Muscle of leg (tissue), 11 donors: ENCODE data around the gene NRL. TPM values are rescaled to one million over a fixed set of nuclear protein-coding genes. Genes with fewer than 3 reads are reported as not detected.
"Not testable (repeated sequence)": the region's sequence is repeated elsewhere in the genome, so short reads cannot be mapped to it uniquely, and the experiment has no call there.

Source experiments
- DNase-seq: peaks from one replicate; pipeline ENCODE4 v3.0.0; 2013
- H3K27ac ChIP-seq: one replicate; pipeline ENCODE4 v1.5.1; 2013; ENCODE audit warnings: mild to moderate bottlenecking, low read length, control low read depth
- H3K27me3 ChIP-seq: one replicate; pipeline ENCODE4 v1.6.1; 2013; ENCODE audit warnings: low read length; ENCODE audit not compliant: control insufficient read depth, insufficient read depth
- H3K36me3 ChIP-seq: one replicate; pipeline ENCODE4 v1.6.1; 2013; ENCODE audit warnings: low read length; ENCODE audit not compliant: control insufficient read depth, insufficient read depth
- H3K4me1 ChIP-seq: one replicate; pipeline ENCODE4 v1.6.1; 2013; ENCODE audit warnings: low read length; ENCODE audit not compliant: control insufficient read depth, insufficient read depth
- H3K4me3 ChIP-seq: one replicate; pipeline ENCODE4 v1.5.1; 2013; ENCODE audit warnings: low read length, control low read depth
- H3K9me3 ChIP-seq: replicated peaks from 2 replicates; pipeline ENCODE4 v1.6.1; 2013; ENCODE audit warnings: low read depth, low read length; ENCODE audit not compliant: control insufficient read depth
- WGBS: methylation state at CpG from one replicate; pipeline ENCODE4 v1.1.5; 2013; ENCODE audit warnings: missing lambda C conversion rate; ENCODE audit not compliant: insufficient coverage; 5-methylcytosine and 5-hydroxymethylcytosine counted together
- polyA plus RNA-seq, 8 donors: library from polyadenylated mRNA; unstranded; fragments of 120-200 nt; gene quantifications; one replicate each; pipeline versions ENCODE4 v1.2.1 to v1.2.3, GENCODE V29; 2013; ENCODE audit warnings: inconsistent platforms in 1 of 8, low replicate concordance in 1 of 8; ENCODE audit not compliant: insufficient read length in 8 of 8, insufficient read depth in 1 of 8
- total RNA-seq: library from RNA; stranded (reverse); fragments of 120-200 nt; gene quantifications from one replicate; pipeline ENCODE4 v1.2.4, GENCODE V29; 2013

Gene NRL
- total and polyA plus RNA-seq, 9 donors: 0.96 to 2.2 (median 1.8) TPM

DNA sequence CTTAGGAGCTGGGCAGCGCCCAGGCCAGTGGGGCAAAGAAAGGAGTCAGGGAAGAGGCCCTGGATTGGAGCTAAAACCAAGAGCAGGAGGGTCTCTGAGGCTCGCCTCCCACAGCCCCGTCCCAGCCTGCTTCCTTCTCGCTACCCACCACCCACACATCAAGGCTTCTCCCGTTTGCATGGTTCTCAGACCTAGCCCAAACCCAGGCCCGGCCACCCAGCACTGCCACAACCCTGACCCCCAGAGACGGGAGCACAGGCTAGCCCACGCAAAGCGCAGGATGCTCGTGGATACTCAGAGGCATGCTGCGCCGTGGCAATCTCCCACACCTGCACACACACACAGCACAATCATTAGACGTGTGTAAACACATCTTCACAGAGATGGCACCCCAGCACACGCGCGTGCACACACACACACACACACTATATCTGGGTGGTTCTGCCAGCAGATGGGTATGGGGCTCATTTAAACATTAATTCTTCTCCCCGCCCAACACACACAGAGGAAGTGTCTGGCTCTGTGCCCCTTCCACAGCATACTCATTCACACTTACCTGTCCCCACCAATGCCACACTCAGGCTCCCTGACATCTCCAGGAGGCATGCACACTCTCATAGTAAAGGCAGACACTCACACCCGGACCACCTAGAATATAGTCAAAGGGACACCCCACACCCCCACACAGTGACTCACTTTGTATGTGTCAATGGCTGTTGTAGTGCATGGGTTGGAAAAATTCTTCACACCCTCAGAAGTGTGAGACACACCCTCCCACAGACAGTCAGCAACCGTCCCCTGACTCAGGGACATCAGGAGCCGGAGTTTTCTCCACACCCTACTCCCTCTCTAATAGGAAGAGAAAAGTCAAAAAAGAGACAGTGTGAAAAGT lies 61.8 kb downstream of the NRL start:
- H3K4me1 ChIP-seq: peaks cover 14% of the 10 kb centered on the region
- H3K27ac ChIP-seq: no peak overlapping the region
- 28% methylated on average over 9 of the region's 20 CpGs for WGBS
- H3K36me3 ChIP-seq: no peaks in the 10 kb centered on the region
- no peak for DNase-seq
- H3K9me3 ChIP-seq: no peaks in the 10 kb centered on the region
- H3K4me3 ChIP-seq: peak overlapping the region; percentile 48
- peaks cover 29% of the 10 kb centered on the region for H3K27me3 ChIP-seq

DNA sequence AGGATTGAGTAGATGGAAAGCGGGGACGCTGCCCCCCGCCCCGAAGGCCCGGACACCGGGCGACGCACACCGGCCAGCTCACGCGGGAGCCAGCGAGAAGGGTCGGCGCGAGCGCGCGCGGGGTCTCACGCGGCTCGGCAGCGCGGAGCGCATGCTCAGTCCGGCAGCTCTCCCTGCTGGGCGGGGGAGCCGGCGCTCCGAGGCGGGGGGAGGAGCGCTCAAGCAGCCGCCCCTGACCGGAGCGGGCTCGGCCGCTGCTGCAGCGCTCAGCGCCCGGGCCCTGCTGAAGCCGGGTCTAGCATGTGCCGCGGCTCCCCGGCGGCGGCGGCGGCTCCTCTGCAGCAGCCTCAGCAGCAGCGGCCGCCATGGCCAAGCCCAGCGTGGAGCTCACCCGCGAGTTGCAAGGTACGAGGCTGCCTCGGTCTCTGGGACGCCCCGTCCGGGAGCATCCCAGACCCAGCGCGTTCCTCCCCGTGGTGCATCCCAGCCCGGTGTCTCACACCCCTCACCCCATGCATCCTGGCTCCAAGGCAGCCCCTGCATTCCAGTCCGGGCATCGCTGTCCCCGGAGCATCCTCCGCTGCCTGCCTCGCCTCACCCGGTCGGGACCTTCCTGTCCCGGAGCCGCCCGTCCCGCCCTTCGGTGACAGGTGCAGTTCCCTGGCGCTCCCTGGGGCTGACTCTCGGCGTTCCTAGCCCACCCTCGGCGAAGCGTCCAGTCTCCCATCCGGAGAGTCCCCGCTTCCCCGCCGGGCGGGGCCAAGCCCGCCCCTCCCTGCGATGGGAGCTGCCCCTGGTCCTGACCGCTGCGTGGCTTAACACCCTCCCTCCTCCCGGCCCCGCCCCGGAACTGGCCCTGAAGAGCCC lies 62.7 kb downstream of the NRL start, which contains the start of gene CARMIL3:
Gene CARMIL3, plus strand, starts transcription at position 221 of the 867 bp plus-strand sequence. Its CDS starts 145 bp downstream, at position 366.
- H3K36me3 ChIP-seq: no peaks in the 10 kb centered on the region
- H3K4me3 ChIP-seq: peak within 1 kb of the TSS; percentile 48
- under 1% methylated on average over 84 of the region's 92 CpGs for WGBS
- peak; percentile 78 for DNase-seq
- peaks cover 14% of the 10 kb centered on the region for H3K4me1 ChIP-seq
- H3K27me3 ChIP-seq: peaks cover 29% of the 10 kb centered on the region
- H3K27ac ChIP-seq: no peak within 1 kb of the TSS
- no peaks in the 10 kb centered on the region for H3K9me3 ChIP-seq

GRCh38 chr14:24051176-24051788 lies 63.5 kb downstream of the NRL start:
- WGBS: 0% methylated on average over 5 of the region's 20 CpGs
- H3K27me3 ChIP-seq: peaks cover 29% of the 10 kb centered on the region
- no peaks in the 10 kb centered on the region for H3K9me3 ChIP-seq
- no peaks in the 10 kb centered on the region for H3K36me3 ChIP-seq
- H3K4me3 ChIP-seq: peak overlapping the region; percentile 43
- DNase-seq: no peak
- H3K4me1 ChIP-seq: peaks cover 14% of the 10 kb centered on the region
- no peak overlapping the region for H3K27ac ChIP-seq

GRCh38 chr14:24050753-24051152 lies 64.0 kb downstream of the NRL start:
- H3K36me3 ChIP-seq, H3K27ac ChIP-seq, H3K4me3 ChIP-seq, H3K9me3 ChIP-seq, DNase-seq: not testable (repeated sequence)
- 100% methylated on average over 1 of the region's 8 CpGs for WGBS
- Histone ChIP-seq H3K27me3 (peaks cover 29% of the 10 kb centered on the region), H3K4me1 (peaks cover 14% of the 10 kb centered on the region)

DNA sequence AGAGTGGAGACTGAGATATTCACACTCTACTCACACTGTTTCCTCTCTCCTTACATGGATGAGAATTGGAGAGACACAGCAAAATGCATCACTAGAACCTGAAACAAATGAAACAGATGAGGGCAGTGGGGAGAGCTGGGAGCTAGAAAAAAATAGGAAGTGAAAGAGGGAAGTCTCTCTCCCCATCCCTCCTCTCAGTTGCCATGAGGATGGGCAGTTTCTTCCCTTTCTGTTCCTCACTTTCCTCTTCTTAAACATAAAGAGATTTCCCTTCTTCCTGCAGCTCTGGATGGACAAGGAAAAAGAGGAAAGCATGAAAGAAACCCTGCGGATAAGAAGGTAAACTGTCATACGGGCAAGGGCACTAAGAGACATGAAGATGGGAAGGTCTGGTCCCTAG lies 65.7 kb downstream of the NRL start:
- Histone ChIP-seq H3K4me1 (peaks cover 14% of the 10 kb centered on the region), H3K27me3 (peaks cover 26% of the 10 kb centered on the region)
- not testable (repeated sequence) for H3K36me3 ChIP-seq, DNase-seq, H3K4me3 ChIP-seq, H3K27ac ChIP-seq, H3K9me3 ChIP-seq
- WGBS: no CpG with 5 or more reads among the region's 2 CpGs

- 36% methylated on average over 4 of the region's 5 CpGs for WGBS
- no peak overlapping the region for H3K4me3 ChIP-seq
- no peak overlapping the region for H3K27ac ChIP-seq
- no peaks in the 10 kb centered on the region for H3K9me3 ChIP-seq
- H3K36me3 ChIP-seq: no peaks in the 10 kb centered on the region
- H3K27me3 ChIP-seq: peaks cover 3% of the 10 kb centered on the region
- no peaks in the 10 kb centered on the region for H3K4me1 ChIP-seq
- peak; percentile 35 for DNase-seq
Observed at GRCh38 chr14:24042746-24043145, 72.0 kb downstream of the NRL start.

DNA sequence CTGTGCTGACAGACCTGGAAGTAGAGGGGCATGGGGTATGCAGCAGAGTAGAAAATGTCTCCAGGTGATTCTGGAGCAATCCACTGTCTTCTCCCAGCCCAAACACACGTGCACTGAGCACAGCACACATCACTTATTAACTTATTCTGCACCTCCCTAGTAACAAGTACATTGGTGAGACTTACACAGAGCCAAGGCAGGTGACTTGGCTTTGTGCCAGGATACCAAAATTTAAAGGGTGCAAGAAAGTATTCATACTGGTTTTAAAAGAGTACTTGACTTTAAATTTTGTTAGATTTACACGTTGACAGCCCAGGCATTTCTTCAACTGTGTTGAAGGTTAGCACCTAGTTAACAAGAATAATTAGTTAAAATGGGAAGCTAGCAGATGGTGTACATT lies 74.1 kb downstream of the NRL start:
- Histone ChIP-seq H3K36me3 (no peaks in the 10 kb centered on the region), H3K4me3 (no peak overlapping the region), H3K9me3 (no peaks in the 10 kb centered on the region), H3K27me3 (peaks cover 3% of the 10 kb centered on the region), H3K27ac (no peak overlapping the region), H3K4me1 (no peaks in the 10 kb centered on the region)
- 60% methylated on average over 2 of the region's 2 CpGs for WGBS
- no peak for DNase-seq

GRCh38 chr14:24038686-24039085 lies 76.1 kb downstream of the NRL start:
- WGBS: 80% methylated on average over 1 of the region's 2 CpGs
- Histone ChIP-seq H3K27me3 (no peaks in the 10 kb centered on the region), H3K36me3 (no peaks in the 10 kb centered on the region), H3K9me3 (no peaks in the 10 kb centered on the region), H3K27ac (no peak overlapping the region), H3K4me3 (no peak overlapping the region), H3K4me1 (no peaks in the 10 kb centered on the region)
- DNase-seq: no peak

DNA sequence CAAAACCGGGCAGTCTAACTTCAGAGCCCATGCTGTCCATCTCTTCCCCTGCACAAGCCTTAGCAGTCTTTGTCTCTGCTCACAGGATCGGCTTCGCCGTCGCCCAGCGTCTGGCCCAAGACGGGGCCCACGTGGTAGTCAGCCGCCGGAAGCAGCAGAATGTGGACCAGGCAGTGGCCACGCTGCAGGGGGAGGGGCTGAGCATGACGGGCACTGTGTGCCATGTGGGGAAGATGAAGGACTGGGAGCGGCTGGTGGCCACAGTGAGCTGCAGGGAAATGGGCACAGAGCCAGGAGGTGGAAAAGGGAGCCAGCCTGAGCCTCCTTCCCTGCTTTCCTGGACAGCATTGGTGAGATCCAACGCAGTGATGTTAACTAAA lies 77.1 kb downstream of the NRL start:
- DNase-seq: no peak
- peaks cover 2% of the 10 kb centered on the region for H3K9me3 ChIP-seq
- H3K4me1 ChIP-seq: no peaks in the 10 kb centered on the region
- H3K4me3 ChIP-seq: no peak overlapping the region
- H3K27ac ChIP-seq: no peak overlapping the region
- H3K36me3 ChIP-seq: no peaks in the 10 kb centered on the region
- WGBS: 80% methylated on average over 12 of the region's 14 CpGs
- H3K27me3 ChIP-seq: no peaks in the 10 kb centered on the region
